Right lobe of liver (tissue), 4 donors: Measurements from ENCODE around the gene P4HTM.

ENCODE experiments used
- POLR2A ChIP-seq: fragments of 450-650 bp; IDR thresholded peaks from one replicate; pipeline ENCODE4 v1.6.1; 2017; ENCODE audit warnings: antibody characterized with exemption, mild to moderate bottlenecking
- TF ChIP-seq, protein P1 (sequence below), 4 donors: fragments of 200-600 bp in 3 of 4; fragments of 450-650 bp in 1 of 4; IDR thresholded peaks; one replicate each; pipeline versions ENCODE4 v1.5.1 to v1.8.0; 2016 to 2022; ENCODE audit warnings: antibody characterized with exemption in 4 of 4, mild to moderate bottlenecking in 2 of 4
- donor health status: DM: no; HTN: no; CAD: no.
- donor health status: DM: no; HTN: no; CAD: no.
- donor health status: DM: no; HTN: yes; CAD: no.

DNA sequence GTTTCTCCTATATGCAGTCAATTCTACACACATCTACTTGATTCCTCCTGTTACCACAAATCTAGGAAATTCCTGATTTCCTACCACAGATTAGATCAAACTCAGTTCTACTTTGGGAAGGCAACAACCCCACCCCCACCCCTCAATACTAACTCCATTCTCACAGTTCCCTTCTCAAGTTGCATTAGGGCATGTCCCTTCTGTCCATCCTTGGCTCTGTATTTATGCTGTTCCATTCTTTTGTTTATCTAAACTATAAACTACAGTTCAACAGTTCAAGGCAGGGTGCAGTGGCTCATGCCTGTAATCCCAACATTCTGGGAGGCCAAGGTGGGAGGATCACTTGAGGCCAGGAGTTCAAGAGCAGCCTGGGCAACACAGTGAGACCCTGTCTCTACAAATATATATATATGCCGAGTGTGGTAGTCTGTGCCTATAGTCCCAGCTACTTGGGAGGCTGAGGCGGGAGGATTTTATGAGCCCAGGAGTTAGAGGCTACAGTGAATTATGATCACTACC lies 64.4 kb downstream of the P4HTM start:
- TF ChIP-seq, protein P1, sequence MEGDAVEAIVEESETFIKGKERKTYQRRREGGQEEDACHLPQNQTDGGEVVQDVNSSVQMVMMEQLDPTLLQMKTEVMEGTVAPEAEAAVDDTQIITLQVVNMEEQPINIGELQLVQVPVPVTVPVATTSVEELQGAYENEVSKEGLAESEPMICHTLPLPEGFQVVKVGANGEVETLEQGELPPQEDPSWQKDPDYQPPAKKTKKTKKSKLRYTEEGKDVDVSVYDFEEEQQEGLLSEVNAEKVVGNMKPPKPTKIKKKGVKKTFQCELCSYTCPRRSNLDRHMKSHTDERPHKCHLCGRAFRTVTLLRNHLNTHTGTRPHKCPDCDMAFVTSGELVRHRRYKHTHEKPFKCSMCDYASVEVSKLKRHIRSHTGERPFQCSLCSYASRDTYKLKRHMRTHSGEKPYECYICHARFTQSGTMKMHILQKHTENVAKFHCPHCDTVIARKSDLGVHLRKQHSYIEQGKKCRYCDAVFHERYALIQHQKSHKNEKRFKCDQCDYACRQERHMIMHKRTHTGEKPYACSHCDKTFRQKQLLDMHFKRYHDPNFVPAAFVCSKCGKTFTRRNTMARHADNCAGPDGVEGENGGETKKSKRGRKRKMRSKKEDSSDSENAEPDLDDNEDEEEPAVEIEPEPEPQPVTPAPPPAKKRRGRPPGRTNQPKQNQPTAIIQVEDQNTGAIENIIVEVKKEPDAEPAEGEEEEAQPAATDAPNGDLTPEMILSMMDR (IDR thresholded peaks at IDR 0.05): no peak
- TF ChIP-seq POLR2A: no peak
